Tibial nerve (tissue), 4 donors: ENCODE results near the gene PRLHR. TPM values are rescaled to one million over a fixed set of nuclear protein-coding genes. Genes with fewer than 3 reads are reported as not detected.

ENCODE experiments used
- DNase-seq, 2 donors: peaks; one replicate each; pipeline ENCODE4 v3.0.0-alpha.2; 2019; ENCODE audit warnings: low spot score in 2 of 2
- H3K27ac ChIP-seq, 4 donors: fragments of 200-600 bp; sonication (generic) in 3 of 4; one replicate each; pipeline ENCODE4 v1.5.1; 2017 to 2019; ENCODE audit warnings: mild to moderate bottlenecking in 1 of 4
- H3K27me3 ChIP-seq, 2 donors: fragments of 200-600 bp; sonication (generic) in 1 of 2; one replicate each; pipeline versions ENCODE4 v1.5.1 to v1.6.0; 2017 to 2019
- H3K36me3 ChIP-seq, 3 donors: fragments of 200-600 bp; sonication (generic); one replicate each; pipeline ENCODE4 v1.5.1; 2018 to 2019
- H3K4me1 ChIP-seq, 4 donors: fragments of 200-600 bp; sonication (generic) in 3 of 4; one replicate each; pipeline ENCODE4 v1.5.1; 2017 to 2019
- H3K4me3 ChIP-seq, 4 donors: fragments of 200-600 bp; sonication (generic) in 3 of 4; one replicate each; pipeline ENCODE4 v1.5.1; 2017 to 2019; ENCODE audit warnings: mild to moderate bottlenecking in 1 of 4, moderate library complexity in 1 of 4
- H3K9me3 ChIP-seq, 4 donors: fragments of 200-600 bp; sonication (generic) in 3 of 4; one replicate each; pipeline ENCODE4 v1.5.1; 2017 to 2019
- EP300 ChIP-seq, 2 donors: sonication (generic); formaldehyde crosslinking; IDR thresholded peaks; one replicate each; pipeline ENCODE4 v1.6.1; 2017; ENCODE audit warnings: antibody characterized with exemption in 2 of 2, mild to moderate bottlenecking in 1 of 2
- POLR2A ChIP-seq, 2 donors: fragments of 450-650 bp; IDR thresholded peaks; one replicate each; pipeline ENCODE4 v1.6.1; 2017; ENCODE audit warnings: antibody characterized with exemption in 2 of 2, mild to moderate bottlenecking in 2 of 2, moderate library complexity in 2 of 2
- WGBS, 2 donors: methylation state at CpG; one replicate each; pipeline ENCODE4 v1.1.5; 2018; 5-methylcytosine and 5-hydroxymethylcytosine counted together
- total RNA-seq, 4 donors: library from RNA; depleted of rRNA; stranded (reverse); fragments of >200 nt; gene quantifications; one replicate each; pipeline ENCODE4 v1.1.0, GENCODE V29; 2016
- TF ChIP-seq, protein P1 (sequence below), 5 experiments: fragments of 200-600 bp in 3 of 5; fragments of 450-650 bp in 2 of 5; sonication (generic) in 3 of 5; IDR thresholded peaks; one replicate each; pipeline ENCODE4 v1.5.1; 2016 to 2019; ENCODE audit warnings: antibody characterized with exemption in 5 of 5, mild to moderate bottlenecking in 3 of 5, moderate library complexity in 2 of 5

The PRLHR gene
- total RNA-seq, 4 donors from 2014 or later = not detected

DNA sequence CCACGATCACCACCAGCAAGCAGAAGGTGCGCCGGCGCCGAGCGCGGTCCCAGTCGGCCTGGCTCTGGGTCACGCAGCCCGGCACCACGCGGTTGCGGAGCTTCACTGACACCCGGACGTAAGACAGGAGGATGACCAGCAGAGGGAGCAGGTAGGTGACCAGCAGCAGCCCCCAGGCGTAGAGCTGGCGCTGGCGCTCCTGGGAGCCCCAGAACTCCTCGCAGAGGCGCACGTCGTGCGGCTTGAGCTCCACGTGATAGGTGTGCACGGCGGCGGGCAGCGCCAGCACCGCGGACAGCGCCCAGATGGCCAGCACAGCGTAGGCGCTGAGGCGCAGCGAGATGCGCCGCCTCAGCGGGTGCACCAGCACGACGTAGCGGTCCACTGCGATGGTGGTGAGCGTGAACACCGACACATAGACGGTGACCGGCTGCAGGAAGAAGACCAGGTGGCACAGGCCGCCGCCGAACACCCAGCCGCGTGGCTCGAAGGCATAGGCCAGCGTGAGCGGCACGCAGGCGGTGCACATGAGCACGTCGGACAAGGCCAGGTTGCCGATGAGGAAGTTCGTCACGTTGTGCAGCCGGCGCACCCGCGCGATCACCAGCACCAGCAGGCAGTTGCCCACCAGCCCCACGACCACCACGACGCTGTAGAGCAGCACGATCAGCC is 920 bp downstream of the PRLHR start:
- 9 to 11% methylated on average over 32 to 68 of the region's 70 CpGs for WGBS, 2 donors
- peak in 1 of 2 donors; percentile 18 for DNase-seq
- H3K4me1 ChIP-seq = peaks cover 0 to 24% (median 0%) of the 10 kb centered on the region in 4 donors
- H3K4me3 ChIP-seq = no peak overlapping the region
- no peaks in the 10 kb centered on the region for H3K36me3 ChIP-seq
- H3K27ac ChIP-seq = no peak overlapping the region
- TF ChIP-seq POLR2A (IDR thresholded peaks at IDR 0.05) = no peak
- TF ChIP-seq, protein P1, sequence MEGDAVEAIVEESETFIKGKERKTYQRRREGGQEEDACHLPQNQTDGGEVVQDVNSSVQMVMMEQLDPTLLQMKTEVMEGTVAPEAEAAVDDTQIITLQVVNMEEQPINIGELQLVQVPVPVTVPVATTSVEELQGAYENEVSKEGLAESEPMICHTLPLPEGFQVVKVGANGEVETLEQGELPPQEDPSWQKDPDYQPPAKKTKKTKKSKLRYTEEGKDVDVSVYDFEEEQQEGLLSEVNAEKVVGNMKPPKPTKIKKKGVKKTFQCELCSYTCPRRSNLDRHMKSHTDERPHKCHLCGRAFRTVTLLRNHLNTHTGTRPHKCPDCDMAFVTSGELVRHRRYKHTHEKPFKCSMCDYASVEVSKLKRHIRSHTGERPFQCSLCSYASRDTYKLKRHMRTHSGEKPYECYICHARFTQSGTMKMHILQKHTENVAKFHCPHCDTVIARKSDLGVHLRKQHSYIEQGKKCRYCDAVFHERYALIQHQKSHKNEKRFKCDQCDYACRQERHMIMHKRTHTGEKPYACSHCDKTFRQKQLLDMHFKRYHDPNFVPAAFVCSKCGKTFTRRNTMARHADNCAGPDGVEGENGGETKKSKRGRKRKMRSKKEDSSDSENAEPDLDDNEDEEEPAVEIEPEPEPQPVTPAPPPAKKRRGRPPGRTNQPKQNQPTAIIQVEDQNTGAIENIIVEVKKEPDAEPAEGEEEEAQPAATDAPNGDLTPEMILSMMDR (IDR thresholded peaks at IDR 0.05) = peak in 2 of 5 experiments; percentile 14 to 26
- H3K9me3 ChIP-seq = peaks cover 0 to 8% (median 0%) of the 10 kb centered on the region in 4 donors
- peaks cover 3 to 72% of the 10 kb centered on the region in 2 donors for H3K27me3 ChIP-seq

DNA sequence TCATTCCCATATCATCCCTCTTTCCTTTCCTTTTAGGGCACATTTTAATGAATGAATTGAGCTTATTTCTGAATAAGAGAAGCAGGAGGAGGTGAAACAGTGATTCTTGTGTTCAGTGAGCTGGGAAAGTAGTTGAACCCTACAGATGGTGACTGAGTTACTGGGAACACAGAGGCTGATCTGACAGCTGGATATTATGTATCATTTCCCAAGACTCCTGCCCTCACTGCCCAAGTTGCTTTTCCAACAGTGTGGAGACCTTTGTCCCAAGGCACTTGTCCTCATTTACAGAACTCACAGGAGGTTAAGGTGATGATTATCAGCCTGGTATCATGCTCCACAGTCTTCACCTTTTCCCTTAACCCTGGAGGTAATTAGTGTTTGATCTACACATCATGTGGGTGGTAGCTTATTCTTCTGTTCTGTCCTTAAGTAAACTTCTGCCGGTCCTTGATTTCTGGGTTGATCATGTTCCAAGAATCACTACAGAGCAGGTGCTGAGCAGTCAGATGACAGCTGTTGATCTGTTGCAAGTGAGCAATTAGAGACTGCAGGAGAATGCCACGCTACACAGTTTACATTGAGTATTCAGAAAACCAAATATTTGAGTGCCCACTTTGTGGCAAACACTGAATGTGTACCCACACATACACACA is 2.6 kb downstream of the PRLHR start:
- WGBS, 2 donors = 72 to 80% methylated on average over 2 of the region's 2 CpGs
- H3K4me3 ChIP-seq = no peak overlapping the region
- DNase-seq = no peak
- H3K9me3 ChIP-seq = peaks cover 0 to 8% (median 0%) of the 10 kb centered on the region in 4 donors
- H3K27me3 ChIP-seq = peaks cover 3 to 64% of the 10 kb centered on the region in 2 donors
- no peak overlapping the region for H3K27ac ChIP-seq
- peaks cover 0 to 24% (median 0%) of the 10 kb centered on the region in 4 donors for H3K4me1 ChIP-seq
- no peaks in the 10 kb centered on the region for H3K36me3 ChIP-seq
- TF ChIP-seq, protein P1 (IDR thresholded peaks at IDR 0.05) = no peak
- TF ChIP-seq EP300 (IDR thresholded peaks at IDR 0.05) (no peak), POLR2A (IDR thresholded peaks at IDR 0.05) (no peak)

DNA sequence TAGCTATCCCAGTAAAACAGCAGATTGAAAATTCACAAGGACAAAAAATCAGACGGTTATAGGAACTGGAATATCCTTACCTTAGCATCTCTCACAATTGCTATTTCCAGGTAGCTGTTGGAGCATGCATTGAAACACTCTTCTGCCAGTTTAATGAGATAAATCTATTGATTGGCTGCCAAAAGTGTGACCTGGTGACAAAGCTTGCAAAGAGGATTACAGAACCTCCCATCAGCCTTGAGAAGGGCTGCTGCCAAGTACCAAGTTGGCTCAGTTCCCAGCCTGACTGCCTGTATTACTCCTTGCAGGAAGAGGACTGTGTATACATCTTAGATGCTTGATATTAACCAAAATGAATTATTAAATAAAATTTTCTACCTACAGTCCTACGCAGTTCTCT is 5.1 kb downstream of the PRLHR start:
- TF ChIP-seq, protein P1 (IDR thresholded peaks at IDR 0.05) = no peak
- TF ChIP-seq POLR2A (IDR thresholded peaks at IDR 0.05) (no peak), EP300 (IDR thresholded peaks at IDR 0.05) (no peak)
- no peak overlapping the region for H3K4me3 ChIP-seq
- no peak overlapping the region for H3K27ac ChIP-seq
- 69 to 71% methylated on average over 2 of the region's 2 CpGs for WGBS, 2 donors
- H3K9me3 ChIP-seq = peaks cover 0 to 8% (median 0%) of the 10 kb centered on the region in 4 donors
- peaks cover 0 to 11% (median 0%) of the 10 kb centered on the region in 4 donors for H3K4me1 ChIP-seq
- H3K27me3 ChIP-seq = peaks cover 3 to 40% of the 10 kb centered on the region in 2 donors
- no peak for DNase-seq
- no peaks in the 10 kb centered on the region for H3K36me3 ChIP-seq

DNA sequence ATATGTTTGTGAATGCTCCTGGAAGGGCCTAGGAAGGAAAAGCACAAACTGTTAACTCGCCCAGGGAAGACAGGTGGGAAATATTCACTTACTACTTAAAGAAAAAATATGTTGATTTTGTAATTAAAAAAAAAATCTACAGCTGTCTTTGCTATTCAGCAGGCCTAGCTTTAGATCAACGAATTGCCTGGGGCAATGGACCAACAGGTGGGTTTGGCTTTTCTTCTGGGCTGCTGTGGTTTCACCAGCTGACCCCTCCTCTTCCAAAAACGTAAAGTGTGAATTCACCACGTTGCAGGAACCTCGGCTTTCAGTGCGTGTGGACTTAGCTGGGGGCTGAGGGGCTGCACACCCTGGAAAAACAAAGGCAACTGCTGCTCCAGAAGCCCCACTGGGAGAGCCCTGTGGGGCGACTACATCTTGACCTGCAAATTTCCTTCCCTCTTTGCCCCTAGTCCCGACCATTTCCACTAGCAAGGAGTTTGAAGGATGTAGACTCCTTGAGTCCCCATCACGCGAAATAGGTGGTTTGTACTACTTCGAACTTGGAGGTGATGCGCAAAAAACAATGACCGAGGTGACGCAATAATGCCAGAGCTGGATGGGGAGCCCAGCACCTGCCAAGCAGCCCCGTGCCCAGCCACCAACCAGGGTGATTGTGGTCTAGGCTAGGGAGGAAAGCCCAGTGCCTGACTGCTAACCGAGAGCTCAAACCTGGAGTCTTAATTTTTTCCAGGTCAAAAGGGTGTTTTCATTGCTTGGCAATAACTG is 7.4 kb downstream of the PRLHR start:
- Histone ChIP-seq H3K27ac (no peak overlapping the region), H3K36me3 (no peaks in the 10 kb centered on the region), H3K4me3 (no peak overlapping the region), H3K4me1 (no peaks in the 10 kb centered on the region), H3K27me3 (peaks cover 0 to 17% of the 10 kb centered on the region in 2 donors), H3K9me3 (no peaks in the 10 kb centered on the region)
- TF ChIP-seq, protein P1 (IDR thresholded peaks at IDR 0.05) = no peak
- no peak for TF ChIP-seq POLR2A (IDR thresholded peaks at IDR 0.05)
- no peak for TF ChIP-seq EP300 (IDR thresholded peaks at IDR 0.05)
- no peak for DNase-seq
- WGBS, 2 donors = 67 to 68% methylated on average over 16 of the region's 16 CpGs
